HCT116 (cell line): ENCODE results near the gene LRRC61. TPM values are rescaled to one million over a fixed set of nuclear protein-coding genes. Genes with fewer than 3 reads are reported as not detected.

Experiments used
- ATAC-seq: fragments of 200-7000 bp; cut with Tn5 transposase; 2 replicates; pipeline ENCODE4 v1.9.1; 2020; ENCODE audit warnings: mild to moderate bottlenecking, moderate library complexity
- BruUV-seq: library from RNA; stranded (reverse); fragments of 400-500 nt; replicated peaks from 2 replicates; lab custom pipeline; 2021; lab: Mats Ljungman, UMichigan
- CTCF ChIA-PET: fragments of 300-600 bp; sonication (Branson Sonifier 250); formaldehyde crosslinking; loops from one replicate; lab custom pipeline; 2021; ENCODE audit warnings: antibody characterized with exemption; lab: Charles Lee
- POLR2A ChIA-PET: fragments of 300-600, 350-600 bp; sonication (Branson Sonifier 250); formaldehyde crosslinking; loops from one replicate; lab custom pipeline; 2021; ENCODE audit warnings: antibody characterized with exemption; lab: Charles Lee
- RAD21 ChIA-PET, 2 experiments: fragments of 300-600 bp; sonication (Branson Sonifier 250); formaldehyde crosslinking; loops; one replicate each; lab custom pipeline; 2023; ENCODE audit warnings: low total read pairs in 2 of 2; ENCODE audit not compliant: uncharacterized antibody in 2 of 2, unreplicated experiment in 2 of 2, low non-redundant PET in 1 of 2; lab: Charles Lee
- DNase-seq: peaks from one replicate; pipeline ENCODE4 v3.0.0-alpha.2; 2010; ENCODE audit warnings: low read depth, low spot score
- H2AFZ ChIP-seq: fragments of 200-600 bp; shearing (Covaris generic), sonication (generic); 2 replicates; pipeline ENCODE4 v1.6.1; 2017; ENCODE audit warnings: low read depth, mixed run types, mixed read lengths, antibody characterized with exemption, low read length; ENCODE audit not compliant: poor library complexity, severe bottlenecking
- H3K27ac ChIP-seq: 2 replicates; pipeline ENCODE4 v1.5.1; 2012; ENCODE audit warnings: low read depth, low read length
- H3K27me3 ChIP-seq: fragments of 200-600 bp; sonication (generic); 2 replicates; pipeline ENCODE4 v1.6.1; 2016; ENCODE audit warnings: mixed run types, low read length, mixed read lengths; ENCODE audit not compliant: insufficient read depth
- H3K36me3 ChIP-seq, 2 experiments: fragments of 200-500 bp in 1 of 2; fragments of 200-600 bp in 1 of 2; sonication (Bioruptor generic) in 1 of 2; sonication (generic) in 1 of 2; 2 replicates each; pipeline versions ENCODE4 v1.5.1 to v1.6.1; 2014 to 2016; ENCODE audit warnings: low read length in 2 of 2, inconsistent platforms in 1 of 2, mixed read lengths in 1 of 2, mixed run types in 1 of 2; ENCODE audit not compliant: insufficient read depth in 2 of 2, control insufficient read depth in 1 of 2
- H3K4me1 ChIP-seq, 2 experiments: fragments of 200-600 bp in 1 of 2; sonication (generic) in 1 of 2; 2 replicates each; pipeline versions ENCODE4 v1.5.1 to v1.6.1; 2012 to 2017; ENCODE audit warnings: low read length in 2 of 2, inconsistent platforms in 1 of 2, mild to moderate bottlenecking in 1 of 2, mixed read lengths in 1 of 2, mixed run types in 1 of 2, moderate library complexity in 1 of 2; ENCODE audit not compliant: insufficient read depth in 2 of 2, control insufficient read depth in 1 of 2
- H3K4me2 ChIP-seq: fragments of 200-600 bp; sonication (generic); 2 replicates; pipeline ENCODE4 v1.6.1; 2017; ENCODE audit warnings: mixed run types, low read length, mixed read lengths
- H3K4me3 ChIP-seq, 2 experiments: fragments of 200-600 bp in 1 of 2; sonication (generic) in 1 of 2; replicated peaks in 1 of 2; 2 replicates each; pipeline ENCODE4 v1.5.1; 2011 to 2016; ENCODE audit warnings: low read length in 2 of 2, control low read depth in 1 of 2, low read depth in 1 of 2, mild to moderate bottlenecking in 1 of 2, mixed read lengths in 1 of 2, mixed run types in 1 of 2
- H3K79me2 ChIP-seq: fragments of 200-600 bp; sonication (generic); 2 replicates; pipeline ENCODE4 v1.6.1; 2017; ENCODE audit warnings: mild to moderate bottlenecking, mixed run types, low read length, moderate library complexity, mixed read lengths; ENCODE audit not compliant: insufficient read depth
- H3K9ac ChIP-seq: fragments of 200-600 bp; sonication (generic); 2 replicates; pipeline ENCODE4 v1.6.1; 2016; ENCODE audit warnings: low read length, mixed read lengths
- H3K9me2 ChIP-seq: fragments of 200-600 bp; sonication (generic), shearing (Covaris generic); 2 replicates; pipeline ENCODE4 v1.6.1; 2017; ENCODE audit warnings: mixed run types, mild to moderate bottlenecking, moderate library complexity; ENCODE audit not compliant: insufficient read depth
- H3K9me3 ChIP-seq, 2 experiments: fragments of 200-500 bp in 1 of 2; fragments of 200-600 bp in 1 of 2; sonication (Bioruptor generic) in 1 of 2; sonication (generic) in 1 of 2; 2 replicates each; pipeline ENCODE4 v1.6.1; 2014 to 2017; ENCODE audit warnings: low read length in 2 of 2, mixed read lengths in 2 of 2, inconsistent platforms in 1 of 2, low read depth in 1 of 2, mild to moderate bottlenecking in 1 of 2, mixed run types in 1 of 2, moderate library complexity in 1 of 2; ENCODE audit not compliant: control insufficient read depth in 1 of 2, insufficient read depth in 1 of 2
- H4K20me1 ChIP-seq: fragments of 200-600 bp; sonication (generic), shearing (Covaris generic); 2 replicates; pipeline ENCODE4 v1.6.1; 2017; ENCODE audit warnings: mixed run types, mild to moderate bottlenecking, moderate library complexity; ENCODE audit not compliant: insufficient read depth
- ATF3 ChIP-seq: IDR thresholded peaks from 2 replicates; pipeline ENCODE4 v1.6.1; 2012
- CTCF ChIP-seq, 3 experiments: fragments of 200-600 bp in 1 of 3; sonication (generic) in 1 of 3; IDR thresholded peaks in 2 of 3; conservative IDR thresholded peaks in 1 of 3; 2 replicates each; pipeline ENCODE4 v1.5.1; 2012 to 2017; ENCODE audit warnings: low read depth in 2 of 3, low read length in 2 of 3, antibody characterized with exemption in 1 of 3, borderline replicate concordance in 1 of 3, control low read depth in 1 of 3, mild to moderate bottlenecking in 1 of 3, mixed read lengths in 1 of 3, mixed run types in 1 of 3, moderate library complexity in 1 of 3; ENCODE audit not compliant: insufficient read depth in 1 of 3
- EZH2 ChIP-seq: fragments of 200-600 bp; sonication (generic); IDR thresholded peaks from 2 replicates; pipeline ENCODE4 v1.6.1; 2017; ENCODE audit warnings: antibody characterized with exemption, mixed run types
- EZH2phosphoT487 ChIP-seq: fragments of 200-600 bp; IDR thresholded peaks from 2 replicates; pipeline ENCODE4 v1.6.1; 2018; ENCODE audit warnings: antibody characterized with exemption, borderline replicate concordance
- POLR2A ChIP-seq: IDR thresholded peaks from 2 replicates; pipeline ENCODE4 v1.7.0; 2011; ENCODE audit warnings: borderline replicate concordance; ENCODE audit not compliant: insufficient read depth, insufficient read length; ENCODE audit errors: extremely low read depth
- RAD21 ChIP-seq: IDR thresholded peaks from 2 replicates; pipeline ENCODE4 v1.6.1; 2012; ENCODE audit warnings: low read depth, mild to moderate bottlenecking
- SIN3A ChIP-seq: IDR thresholded peaks from 2 replicates; pipeline ENCODE4 v1.6.1; 2012; ENCODE audit warnings: low read depth
- SRF ChIP-seq: IDR thresholded peaks from 2 replicates; pipeline ENCODE4 v1.6.1; 2012; ENCODE audit warnings: low read depth
- ZBTB33 ChIP-seq: IDR thresholded peaks from 2 replicates; pipeline ENCODE4 v1.6.1; 2011; ENCODE audit warnings: mild to moderate bottlenecking, low read length, moderate library complexity; ENCODE audit not compliant: insufficient replicate concordance; ENCODE audit errors: extremely low read depth
- intact Hi-C: fragments of 100-400 bp; cut with micrococcal nuclease; formaldehyde crosslinking; loops from 2 replicates; pipeline ENCODE4 v1.10.0; 2022
- total RNA-seq: library from RNA; stranded (reverse); gene quantifications from one replicate; pipeline ENCODE4 v1.2.1, GENCODE V29; 2021; ENCODE audit not compliant: unreplicated experiment

Gene LRRC61
- total RNA-seq, 1 experiment from 2014 or later = 12.0 TPM

- Histone ChIP-seq H3K36me3 (peaks cover 11 to 16% of the 10 kb centered on the region in 2 experiments; a peak in 3 of 4 replicates), H3K4me2 (no peak overlapping the region), H3K79me2 (peaks cover 39% of the 10 kb centered on the region), H2AFZ (no peak overlapping the region), H4K20me1 (no peaks in the 10 kb centered on the region), H3K27ac (no peak overlapping the region), H3K9me2 (no peaks in the 10 kb centered on the region), H3K4me3 (no peak overlapping the region), H3K9ac (no peak overlapping the region), H3K9me3 (no peaks in the 10 kb centered on the region), H3K4me1 (peaks cover 14 to 22% of the 10 kb centered on the region in 2 experiments), H3K27me3 (no peaks in the 10 kb centered on the region)
- POLR2A ChIA-PET = no interaction called here
- no TSS peak for BruUV-seq
- RAD21 ChIA-PET = no interaction called here
- DNase-seq = no peak
- ATAC-seq = no peak
- TF ChIP-seq ZBTB33 = no peak
- TF ChIP-seq SIN3A = no peak
- no peak for TF ChIP-seq CTCF (IDR thresholded peaks at IDR 0.05 in 2 of 3, conservative IDR thresholded peaks at IDR 0.05 in 1 of 3; ENCODE audit: borderline replicate concordance in 1 of 3, insufficient read depth in 1 of 3, low read depth in 2 of 3, low read length in 2 of 3)
- TF ChIP-seq POLR2A = no peak
- no peak for TF ChIP-seq ATF3
- no peak for TF ChIP-seq EZH2phosphoT487
- no peak for TF ChIP-seq EZH2
- TF ChIP-seq RAD21 = no peak
- no peak for TF ChIP-seq SRF
- CTCF ChIA-PET = no interaction called here
- intact Hi-C loops = no loop called here
Measured at GRCh38 chr7:150374026-150374425, 50.9 kb downstream of the LRRC61 start.
